Stimulated activated CD4-positive, alpha-beta T cell treated with anti-CD3 and anti-CD28 coated beads, Interleukin-12 subunit alpha, Interleukin-12 subunit beta, amount 100 ng/mL, for 4 hours (primary cell): ENCODE results near the gene GAN.
A peak's percentile ranks its signal among the peaks of the same experiment; 100 is the strongest.
"Not testable (repeated sequence)": the region's sequence is repeated elsewhere in the genome, so short reads cannot be mapped to it uniquely, and the experiment has no call there.

Experiments used
- DNase-seq: peaks from one replicate; pipeline ENCODE4 v3.0.0-alpha.2; 2020

Gene GAN

GRCh38 chr16:81310045-81310644 lies 4.6 kb upstream of the GAN start:
- DNase-seq, result no peak

DNA sequence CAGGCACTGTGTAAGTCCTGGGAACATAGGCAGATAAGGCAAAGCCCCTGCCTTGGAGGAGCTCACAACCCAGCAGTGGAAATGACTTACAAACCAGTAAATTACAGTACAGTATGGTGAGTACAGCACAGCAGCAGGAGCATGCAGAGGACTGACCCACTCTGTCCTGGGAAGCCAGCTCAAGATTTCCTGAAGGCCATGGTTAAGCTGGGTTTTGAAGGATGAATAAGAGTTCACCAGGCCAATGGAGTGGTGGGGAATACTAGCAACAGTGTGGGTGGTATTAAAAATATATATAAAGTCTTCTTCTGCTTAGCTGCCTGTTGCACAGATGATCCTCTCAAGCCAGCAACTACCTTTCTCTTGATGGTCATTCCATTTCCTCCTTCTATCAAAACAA lies 3.0 kb upstream of the GAN start:
- no peak for DNase-seq

DNA sequence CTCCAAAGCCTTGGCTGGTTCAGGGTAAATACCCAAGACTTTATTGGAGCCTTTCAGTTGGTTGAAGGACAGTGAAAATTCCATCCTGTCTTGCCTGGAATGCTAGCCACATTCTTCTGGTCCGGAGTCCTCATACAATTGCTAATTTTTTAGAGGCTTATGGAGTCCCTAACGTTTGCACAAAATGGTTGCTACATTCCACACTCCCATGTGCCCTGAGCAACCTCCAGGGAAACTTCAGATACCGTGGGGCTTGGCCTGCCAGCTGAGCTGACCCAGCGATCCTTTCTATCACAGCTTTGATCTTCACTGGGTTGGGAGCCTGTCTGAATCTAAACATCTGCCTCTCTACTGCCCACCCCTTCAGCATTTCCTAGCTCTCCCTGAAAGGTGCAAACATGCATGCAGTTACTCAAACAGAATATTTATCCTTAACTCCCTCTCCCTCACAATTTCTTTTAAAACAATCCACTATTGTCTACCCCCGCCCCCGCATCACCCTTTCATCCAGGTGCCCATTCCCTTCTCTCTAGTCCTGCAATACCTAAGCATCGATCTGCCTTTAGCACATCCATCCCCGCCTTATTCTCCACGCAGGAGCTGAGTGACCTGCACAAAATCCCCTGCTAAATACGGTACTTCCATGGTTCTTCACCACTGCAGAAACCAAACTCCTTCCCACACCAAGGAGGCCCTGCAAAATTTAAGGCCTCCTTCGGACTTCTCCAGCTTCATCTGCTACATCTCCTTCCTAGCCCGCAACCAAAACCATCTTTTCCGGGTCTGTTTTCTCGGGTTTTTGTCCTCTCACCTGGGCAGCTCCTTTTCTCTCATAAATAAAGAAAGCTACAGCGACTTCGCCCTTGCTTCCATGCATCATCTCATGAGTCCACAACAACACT lies 810 bp upstream of the GAN start:
- no peak for DNase-seq

- peak; percentile 52 for DNase-seq
Observed at GRCh38 chr16:81315271-81316175, 761 bp downstream of the GAN start.

DNA sequence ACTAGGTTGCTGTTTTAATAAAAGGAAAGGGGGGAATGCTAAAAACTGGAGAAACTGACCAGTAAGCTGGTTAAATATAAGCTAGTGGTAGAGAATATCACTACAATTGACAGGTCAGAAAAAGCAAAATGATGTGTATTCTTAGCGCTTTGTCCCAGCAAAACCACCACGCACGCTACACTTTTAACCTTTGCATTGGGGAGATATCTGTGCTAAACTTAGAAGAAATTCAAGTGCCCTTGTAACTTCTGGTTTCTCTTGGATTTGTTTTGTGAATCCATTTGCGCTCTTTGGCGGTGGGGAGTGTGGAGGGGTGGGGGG lies 1.4 kb downstream of the GAN start:
- DNase-seq, result no peak

GRCh38 chr16:81318711-81319110 lies 3.9 kb downstream of the GAN start:
- no peak for DNase-seq

DNA sequence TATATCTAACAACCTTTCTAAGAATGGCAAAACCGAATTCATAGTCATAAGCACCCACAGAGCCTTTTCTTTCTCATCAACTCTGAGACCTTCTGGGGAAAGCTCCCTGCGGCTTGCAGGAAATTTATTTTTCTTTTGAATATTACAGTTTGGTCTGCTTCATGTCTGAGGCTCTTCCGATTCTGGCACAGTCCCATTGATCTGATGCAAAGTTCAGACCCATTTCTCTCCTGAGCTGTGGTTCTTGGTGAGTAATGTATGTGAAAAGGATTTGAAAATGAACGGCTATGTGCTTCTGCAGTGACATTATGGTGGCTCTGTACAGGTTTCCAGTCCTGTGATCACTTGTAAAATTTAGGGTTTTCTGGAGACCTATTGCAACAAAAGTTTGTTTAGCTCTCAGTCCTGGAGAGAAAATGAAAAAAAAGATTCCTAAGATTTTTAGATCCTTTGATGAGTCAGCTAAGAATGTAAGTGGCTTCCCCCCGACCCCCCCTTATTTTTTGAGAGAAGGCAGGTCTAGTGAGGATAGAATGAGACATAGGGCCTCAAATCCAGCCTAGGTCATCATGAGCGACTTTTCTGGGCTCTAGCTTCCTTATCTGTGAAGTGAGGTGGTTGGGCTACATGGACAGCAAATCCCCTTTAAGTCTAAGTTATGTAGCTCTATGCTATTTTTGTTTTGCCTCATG lies 4.6 kb downstream of the GAN start:
- no peak for DNase-seq

GRCh38 chr16:81321039-81321438 lies 6.3 kb downstream of the GAN start:
- DNase-seq, result no peak

- DNase-seq, result no peak
Observed at GRCh38 chr16:81321536-81321935, 6.8 kb downstream of the GAN start.

GRCh38 chr16:81324808-81325207 lies 10.0 kb downstream of the GAN start:
- no peak for DNase-seq

DNA sequence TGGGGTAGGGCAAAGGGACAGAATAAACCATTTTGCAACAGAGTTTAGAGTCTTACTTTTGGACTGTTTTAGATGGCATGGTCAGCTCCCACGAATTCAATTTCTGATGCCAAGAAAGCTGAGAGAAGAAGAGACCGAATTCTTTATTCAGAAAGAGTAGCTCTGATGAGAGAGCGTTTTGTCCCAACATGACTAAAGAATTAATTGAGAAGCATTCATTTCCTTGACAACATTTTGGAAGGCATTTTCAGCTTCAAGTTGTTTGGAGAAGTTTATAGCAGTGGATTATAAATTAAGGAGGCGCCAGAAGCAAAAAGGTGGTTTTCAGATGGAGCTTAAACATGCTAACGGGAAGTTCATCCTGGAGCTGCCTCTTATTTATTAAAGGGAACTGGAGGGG lies 12.2 kb downstream of the GAN start:
- no peak for DNase-seq

GRCh38 chr16:81327447-81328196 lies 12.9 kb downstream of the GAN start:
- no peak for DNase-seq

GRCh38 chr16:81329947-81330346 lies 15.2 kb downstream of the GAN start:
- no peak for DNase-seq

DNA sequence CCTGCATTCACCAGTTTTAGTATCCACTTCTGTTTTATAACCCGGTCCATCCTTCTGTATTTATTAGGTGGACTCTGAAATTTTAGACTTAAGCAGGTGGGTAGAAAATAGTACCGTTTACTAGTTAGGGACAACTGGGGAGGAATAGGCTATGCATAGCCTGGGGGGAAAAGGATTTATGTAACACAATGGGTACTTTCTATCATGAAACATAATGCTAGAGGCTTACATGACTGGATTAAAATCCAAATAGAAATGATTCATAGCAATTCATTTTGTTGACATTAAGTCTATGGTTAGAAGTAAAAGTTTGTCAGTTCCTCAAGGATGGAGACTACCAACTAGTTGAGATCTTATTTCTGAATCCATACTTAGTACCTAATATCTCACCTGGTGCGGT lies 18.6 kb downstream of the GAN start:
- no peak for DNase-seq

- DNase-seq, result no peak
Observed at GRCh38 chr16:81335669-81336068, 20.9 kb downstream of the GAN start.

DNA sequence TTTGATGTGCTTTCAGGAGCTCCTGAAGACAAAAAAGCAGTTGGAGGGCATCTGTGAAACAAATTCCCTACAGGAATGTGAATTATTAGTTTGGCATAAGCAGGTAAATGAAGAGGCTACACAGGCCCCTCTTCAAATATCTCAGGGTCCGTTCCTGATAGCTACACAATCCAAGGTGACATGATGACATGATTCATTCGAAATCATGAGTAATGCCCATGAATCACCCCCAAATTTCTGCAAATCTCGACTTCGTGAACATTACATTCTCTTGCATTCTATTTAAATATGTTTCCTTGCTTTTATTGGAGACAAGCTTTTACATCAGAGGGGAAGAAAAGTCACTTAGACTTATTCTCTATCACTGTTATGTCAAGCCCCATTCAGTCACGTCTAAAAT lies 22.3 kb downstream of the GAN start:
- DNase-seq, result no peak

GRCh38 chr16:81345172-81345571 lies 30.4 kb downstream of the GAN start:
- not testable (repeated sequence) for DNase-seq

- DNase-seq, result no peak
Observed at GRCh38 chr16:81347425-81347824, 32.7 kb downstream of the GAN start.

GRCh38 chr16:81349608-81350305 lies 35.0 kb downstream of the GAN start:
- no peak for DNase-seq

- no peak for DNase-seq
Observed at GRCh38 chr16:81350306-81350615, 35.5 kb downstream of the GAN start.

DNA sequence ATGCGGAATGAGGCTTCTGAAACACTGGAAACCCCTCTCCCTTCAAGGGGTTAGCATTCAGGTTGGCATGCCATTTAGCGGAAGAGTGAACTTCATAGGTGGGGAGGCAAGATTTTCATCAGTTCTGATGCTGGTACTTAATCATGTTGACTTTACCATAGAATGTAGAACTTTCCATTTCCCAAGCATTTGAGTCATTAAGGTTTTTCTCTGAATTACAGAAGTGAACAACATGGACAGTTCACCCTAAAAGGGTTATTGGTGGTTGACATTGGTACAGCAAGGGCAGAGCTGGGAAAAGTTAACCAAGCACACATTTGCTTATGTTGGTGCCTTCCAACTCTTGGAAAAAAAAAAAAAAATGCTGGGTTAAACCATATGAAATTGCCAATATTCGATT lies 39.1 kb downstream of the GAN start:
- DNase-seq, result no peak

DNA sequence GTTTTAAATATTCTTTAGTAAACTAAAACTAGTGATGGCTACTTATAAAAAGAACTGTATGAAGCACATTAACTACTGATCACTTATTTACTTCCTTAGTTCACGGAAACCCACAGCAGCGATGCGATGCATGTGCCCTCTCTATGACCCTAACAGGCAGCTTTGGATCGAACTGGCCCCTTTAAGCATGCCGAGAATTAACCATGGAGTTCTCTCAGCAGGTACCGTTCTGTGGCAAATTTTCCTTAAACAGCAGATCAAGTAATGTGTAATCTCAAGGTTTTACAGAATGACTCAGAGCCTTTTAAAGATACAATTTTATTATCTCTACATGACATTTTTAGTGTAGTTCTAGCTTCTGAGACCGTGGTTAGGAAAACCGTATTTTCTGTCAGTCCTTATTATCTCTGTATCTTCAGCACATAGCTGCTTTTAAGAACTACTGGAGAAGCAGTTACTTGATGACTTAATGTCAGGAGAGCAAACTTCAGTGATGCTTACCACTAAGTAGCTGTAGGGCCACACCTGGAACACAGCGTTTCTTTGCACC lies 43.0 kb downstream of the GAN start:
- no peak for DNase-seq
